Lung microvascular endothelial cell (primary cell): Measurements from ENCODE around the gene TNFAIP8. TPM values are rescaled to one million over a fixed set of nuclear protein-coding genes. Genes with fewer than 3 reads are reported as not detected.
"Not testable (repeated sequence)": the region's sequence is repeated elsewhere in the genome, so short reads cannot be mapped to it uniquely, and the experiment has no call there.

Experiments used
- DNase-seq, 2 donors: peaks; one replicate each; pipeline versions ENCODE4 v3.0.0 to v3.0.0-alpha.2; 2010; ENCODE audit warnings: low read depth in 2 of 2
- total RNA-seq: library from RNA; depleted of rRNA; stranded (reverse); fragments of >200 nt; gene quantifications from 2 replicates; pipeline ENCODE4 v1.2.1, GENCODE V29; 2014

Gene TNFAIP8
- total RNA-seq, 1 donor from 2014 or later: 5.4 TPM

DNA sequence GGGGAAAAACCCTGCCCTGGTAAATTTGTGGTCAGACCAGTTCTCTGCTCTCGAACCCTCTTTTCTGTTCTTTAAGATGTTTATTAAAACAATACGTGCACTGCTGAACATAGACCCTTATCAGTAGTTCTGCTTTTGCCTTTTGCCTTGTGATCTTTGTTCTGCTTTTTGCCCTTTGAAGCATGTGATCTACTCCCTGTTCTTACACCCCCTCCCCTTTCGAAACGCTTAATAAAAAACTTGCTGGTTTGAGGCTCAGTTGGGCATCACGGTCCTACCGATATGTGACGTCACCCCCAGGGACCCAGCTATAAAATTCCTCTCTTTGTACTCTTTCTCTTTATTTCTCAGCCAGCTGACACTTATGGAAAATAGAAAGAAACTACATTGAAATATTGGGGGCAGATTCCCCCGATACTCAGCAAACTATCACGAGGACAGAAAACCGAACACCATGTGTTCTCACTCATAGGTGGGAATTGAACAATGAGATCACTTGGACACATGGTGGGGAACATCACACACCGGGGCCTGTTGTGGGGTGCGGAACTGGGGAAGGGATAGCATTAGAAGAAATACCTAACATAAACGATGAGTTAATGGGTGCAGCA lies 58.4 kb downstream of the TNFAIP8 start:
- not testable (repeated sequence) for DNase-seq

DNA sequence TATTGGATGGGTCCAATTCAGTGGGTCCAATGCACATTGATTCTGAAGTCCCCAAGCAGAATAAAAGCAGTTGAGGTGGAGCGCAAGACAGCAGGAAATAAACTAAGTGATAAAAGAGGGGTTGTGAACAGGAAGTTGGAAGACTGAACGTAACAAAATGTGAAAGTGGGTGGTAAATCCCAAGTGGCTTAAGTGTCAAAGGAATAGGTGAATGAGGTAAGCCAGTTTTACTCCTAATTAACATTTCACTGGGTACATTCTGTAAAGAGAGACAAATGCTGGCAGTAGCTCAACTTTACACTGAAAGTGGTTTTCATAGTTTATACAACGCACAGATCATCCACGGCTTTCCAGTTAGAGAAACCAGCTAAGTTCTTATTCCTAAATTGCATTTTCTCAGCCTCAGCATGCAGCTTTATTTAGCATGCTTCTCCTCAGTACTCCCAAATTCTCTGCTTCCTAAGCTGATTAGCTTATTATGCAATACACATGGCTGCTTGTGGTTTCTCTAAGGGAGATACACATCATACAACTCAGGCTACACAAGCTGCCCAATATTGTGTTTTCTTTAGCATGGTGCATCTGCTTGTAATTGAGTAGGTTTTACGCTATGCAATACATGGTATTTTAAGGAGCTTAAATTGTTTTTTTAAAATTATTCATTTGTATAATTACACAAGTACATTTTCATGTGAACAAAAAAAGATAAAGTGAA lies 62.2 kb downstream of the TNFAIP8 start:
- DNase-seq: no peak

DNA sequence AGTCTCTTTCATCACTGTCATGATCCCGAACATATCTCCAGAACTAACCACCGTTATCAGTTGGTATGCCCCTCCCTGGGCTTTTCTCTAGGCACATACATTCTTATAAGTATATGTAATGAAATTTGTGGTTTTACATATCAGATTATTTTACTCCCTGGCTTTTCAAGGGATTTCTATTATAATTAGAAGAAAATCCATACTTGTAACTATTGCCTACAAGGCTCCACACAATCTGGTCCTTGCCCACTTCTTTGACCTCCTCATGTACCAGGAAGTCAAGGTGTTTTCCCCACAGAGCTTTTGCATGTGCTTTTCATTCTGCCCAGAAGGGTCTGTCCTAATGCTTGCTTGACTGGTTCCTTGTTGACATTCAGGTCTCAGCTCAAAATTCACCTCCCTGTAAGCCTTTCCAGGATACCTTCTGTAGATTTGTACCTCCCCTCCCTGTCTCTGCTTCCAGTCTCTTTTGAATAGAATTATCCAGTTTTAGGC lies 62.8 kb downstream of the TNFAIP8 start:
- DNase-seq: no peak

DNA sequence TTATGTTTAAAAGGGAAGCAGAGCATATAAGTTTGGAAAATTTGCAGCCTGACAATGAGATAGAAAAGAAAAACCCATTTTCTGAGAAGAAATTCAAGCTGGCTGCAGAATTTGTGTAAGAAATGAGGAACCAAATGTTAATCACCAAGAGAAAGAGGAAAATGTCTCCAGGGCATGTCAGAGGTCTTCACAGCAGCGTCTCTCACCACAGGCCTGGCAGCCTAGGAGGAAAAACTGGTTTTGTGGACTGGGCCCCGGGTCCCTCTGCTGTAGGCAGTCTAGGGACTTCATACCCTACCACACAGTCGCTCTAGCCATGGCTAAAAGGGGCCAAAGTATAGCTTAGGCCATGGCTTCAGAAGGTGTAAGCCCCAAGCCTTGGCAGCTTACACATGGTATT lies 64.3 kb downstream of the TNFAIP8 start:
- no peak for DNase-seq

DNA sequence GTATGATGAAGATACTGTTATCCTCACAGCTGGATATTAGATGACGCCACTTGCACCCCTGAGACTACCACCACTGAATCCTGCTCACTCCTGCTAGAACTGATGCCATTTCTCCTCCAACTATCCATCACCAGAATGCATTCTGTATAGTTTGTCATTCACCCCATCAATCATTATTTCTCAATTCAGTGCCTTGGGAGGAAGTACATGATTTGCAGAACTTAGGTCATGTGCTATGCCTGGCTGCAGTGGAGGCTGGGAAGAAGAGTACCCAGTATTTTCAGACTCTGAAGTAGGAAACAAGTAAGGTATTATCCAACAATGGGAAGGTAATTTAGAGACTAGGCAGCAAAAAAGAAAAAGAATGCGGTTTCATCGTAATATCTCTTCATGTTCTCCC lies 70.2 kb downstream of the TNFAIP8 start:
- no peak for DNase-seq

DNA sequence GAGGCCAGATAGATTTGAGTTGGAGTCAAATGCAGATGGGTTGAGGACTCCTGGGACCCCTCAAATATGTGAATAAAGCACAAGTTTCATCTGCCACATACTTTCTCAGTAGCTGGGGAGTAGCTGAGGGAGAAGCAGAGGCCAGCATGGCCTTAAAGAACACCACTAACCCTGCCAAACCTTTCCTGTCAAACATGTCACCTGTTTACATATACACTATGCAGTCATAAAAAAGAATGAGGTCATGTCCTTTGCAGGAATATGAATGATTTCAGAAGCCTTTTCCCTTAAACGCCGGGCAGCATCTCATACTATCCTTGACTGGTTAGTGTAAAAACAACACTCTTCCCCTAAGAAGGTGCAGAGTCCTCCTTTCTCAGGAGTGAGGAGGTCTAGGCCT lies 71.2 kb downstream of the TNFAIP8 start:
- DNase-seq: no peak

DNA sequence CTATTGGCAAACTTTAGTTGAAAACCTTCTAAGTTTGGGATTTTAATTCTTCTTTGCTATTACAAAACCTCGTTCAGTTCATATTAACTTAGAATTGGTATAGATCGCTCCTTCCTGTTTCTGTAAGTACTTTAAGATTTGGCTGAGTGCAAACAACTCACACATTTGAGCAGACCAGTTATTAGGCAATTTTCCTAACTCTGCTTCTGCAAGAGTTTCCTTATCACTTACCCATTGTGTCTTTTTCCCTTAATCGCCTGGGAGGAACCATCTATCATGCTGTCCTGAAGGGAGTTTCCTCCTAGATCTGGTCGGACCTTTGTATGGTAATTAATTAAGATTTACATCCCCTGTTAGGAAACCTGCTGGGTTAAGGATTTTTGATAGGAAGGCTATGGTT lies 71.8 kb downstream of the TNFAIP8 start:
- not testable (repeated sequence) for DNase-seq

DNA sequence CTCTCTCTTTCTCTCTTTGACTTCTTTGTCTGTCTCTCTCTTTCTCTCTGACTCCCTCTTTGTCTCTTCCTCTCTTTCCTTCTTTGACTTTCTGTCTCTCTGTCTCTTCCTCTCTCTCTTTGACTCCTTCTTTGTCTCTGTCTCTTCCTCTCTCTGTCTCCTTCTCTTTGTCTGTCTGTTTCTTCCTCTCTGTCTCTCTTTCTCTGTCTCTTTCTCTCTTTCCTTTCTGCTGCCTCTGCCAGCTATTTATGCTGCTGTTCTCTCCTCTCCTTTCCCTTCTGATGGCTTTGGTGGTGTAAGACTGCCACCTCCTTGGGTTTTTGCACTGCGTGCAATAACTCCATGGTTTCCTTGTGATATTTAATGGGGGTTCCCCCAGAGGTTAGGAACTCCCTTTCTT lies 72.3 kb downstream of the TNFAIP8 start:
- not testable (repeated sequence) for DNase-seq

DNA sequence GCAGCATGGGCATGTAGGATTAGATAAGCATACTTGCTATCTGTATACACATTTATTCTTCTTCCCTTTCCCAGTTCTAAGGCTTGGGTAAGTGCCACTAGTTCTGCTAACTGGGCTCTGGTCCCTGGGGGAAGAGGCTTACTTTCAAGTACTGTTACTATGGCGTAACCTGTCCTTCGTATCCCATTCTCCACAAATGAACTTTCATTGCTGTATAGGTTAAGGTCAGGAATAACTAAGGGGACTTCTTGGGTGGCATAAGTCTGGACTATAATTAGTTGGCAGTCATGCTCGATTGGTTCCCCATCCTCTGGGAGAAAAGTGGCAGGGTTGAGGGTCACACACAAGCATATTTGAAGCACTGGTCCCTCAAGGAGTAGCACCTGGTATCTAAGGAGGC lies 72.8 kb downstream of the TNFAIP8 start:
- DNase-seq: not testable (repeated sequence)

DNA sequence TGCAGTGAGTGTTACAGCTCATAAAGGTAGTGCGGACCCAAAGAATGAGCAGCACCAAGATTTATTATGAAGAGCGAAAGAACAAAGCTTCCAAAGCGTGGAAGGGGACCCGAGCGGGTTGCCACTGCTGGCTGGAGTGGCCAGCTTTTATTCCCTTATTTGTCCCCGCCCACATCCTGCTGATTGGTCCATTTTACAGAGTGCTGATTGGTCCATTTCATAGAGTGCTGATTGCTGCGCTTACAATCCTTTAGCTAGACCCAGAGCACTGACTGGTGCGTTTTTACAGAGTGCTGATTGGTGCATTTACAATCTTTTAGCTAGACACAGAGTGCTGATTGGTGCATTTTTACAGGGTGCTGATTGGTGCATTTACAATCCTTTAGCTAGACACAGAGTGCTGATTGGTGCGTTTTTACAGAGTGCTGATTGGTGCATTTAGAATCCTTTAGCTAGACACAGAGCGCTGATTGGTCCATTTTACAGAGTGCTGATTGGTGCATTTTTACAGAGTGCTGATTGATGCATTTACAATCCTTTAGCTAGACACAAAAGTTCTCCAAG lies 76.9 kb downstream of the TNFAIP8 start:
- not testable (repeated sequence) for DNase-seq

DNA sequence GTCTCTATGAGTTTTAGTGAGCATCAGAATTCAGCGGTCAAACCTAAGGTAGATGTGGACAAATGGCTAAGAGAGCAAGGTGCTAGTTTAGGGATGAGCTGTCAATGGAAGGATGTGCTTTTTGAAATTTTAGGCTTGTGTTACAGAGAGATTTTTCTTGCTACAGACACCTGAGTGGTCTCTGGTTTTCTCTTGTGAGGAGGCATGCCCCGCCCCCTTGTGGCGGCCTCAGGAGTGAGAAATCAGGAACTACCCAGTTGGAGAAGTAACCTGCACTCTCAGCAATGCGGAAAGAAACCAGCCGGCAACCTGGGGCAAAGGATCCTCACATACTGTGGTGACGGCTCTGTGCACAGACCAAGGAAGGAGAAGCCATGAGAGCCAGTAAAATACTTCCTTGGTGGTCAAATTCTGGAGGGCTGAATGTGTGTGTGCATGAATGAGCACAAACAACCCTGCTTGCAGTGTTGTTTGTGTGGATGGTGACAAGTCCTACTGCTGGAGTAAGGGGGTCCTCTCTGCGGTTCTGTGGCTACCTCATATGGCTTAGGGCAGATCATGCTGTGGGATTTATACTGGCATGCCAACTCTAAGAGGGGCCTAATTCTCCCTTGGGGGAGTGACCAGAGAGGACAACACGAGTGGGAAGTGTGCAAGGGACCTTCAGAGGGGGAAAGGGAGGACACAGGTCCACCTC lies 79.8 kb downstream of the TNFAIP8 start:
- peak; percentile 58 to 66 for DNase-seq

DNA sequence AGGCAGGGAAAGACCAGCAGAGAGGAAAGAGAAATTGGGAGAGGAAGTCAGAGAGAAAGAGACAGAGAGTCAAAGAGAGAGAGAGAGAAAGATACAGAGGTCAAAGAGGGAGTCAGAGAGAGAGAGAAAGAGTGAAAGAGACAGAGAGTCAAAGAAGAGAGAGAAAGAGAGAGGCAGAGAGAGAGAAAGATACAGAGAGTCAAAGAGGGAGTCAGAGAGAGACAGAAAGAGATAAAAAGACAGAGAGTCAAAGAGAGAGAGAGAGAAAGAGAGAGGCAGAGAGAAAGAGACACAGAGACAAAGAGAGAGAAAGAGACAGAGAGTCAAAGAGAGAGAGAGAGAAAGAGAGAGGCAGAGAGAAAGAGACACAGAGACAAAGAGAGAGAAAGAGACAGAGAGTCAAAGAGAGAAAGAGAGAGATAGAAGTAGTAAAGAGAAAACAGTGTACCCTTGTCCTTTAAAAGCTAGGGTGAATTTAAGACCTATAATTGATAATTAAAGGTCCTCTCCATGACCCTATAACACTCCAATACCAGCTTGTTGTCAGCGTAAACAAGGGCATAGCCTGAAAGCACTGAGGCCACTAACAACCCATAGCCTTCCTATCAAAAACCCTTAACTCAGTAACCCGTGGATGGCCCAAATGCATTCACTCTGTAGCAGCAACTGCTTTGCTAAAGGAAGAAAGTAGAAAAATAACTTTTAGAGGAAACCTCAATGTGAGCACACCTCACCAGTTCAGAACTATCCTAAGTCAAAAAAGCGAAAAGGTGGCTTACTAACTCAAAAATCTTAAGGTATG lies 82.2 kb downstream of the TNFAIP8 start:
- DNase-seq: not testable (repeated sequence)

DNA sequence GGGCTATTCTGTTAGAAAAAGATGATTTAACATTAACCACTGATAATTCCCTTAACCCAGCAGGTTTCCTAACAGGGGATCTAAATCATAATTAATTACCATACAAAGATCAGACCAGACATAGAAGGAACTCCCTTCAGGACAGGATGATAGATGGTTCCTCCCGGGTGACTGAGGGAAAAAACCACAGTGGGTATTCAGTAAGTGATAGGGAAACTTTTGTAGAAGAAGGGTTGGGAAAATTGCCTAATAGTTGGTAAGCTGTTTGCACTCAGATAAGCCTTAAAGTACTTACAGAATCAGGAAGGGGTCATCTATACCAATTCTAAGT lies 82.7 kb downstream of the TNFAIP8 start:
- DNase-seq: not testable (repeated sequence)

DNA sequence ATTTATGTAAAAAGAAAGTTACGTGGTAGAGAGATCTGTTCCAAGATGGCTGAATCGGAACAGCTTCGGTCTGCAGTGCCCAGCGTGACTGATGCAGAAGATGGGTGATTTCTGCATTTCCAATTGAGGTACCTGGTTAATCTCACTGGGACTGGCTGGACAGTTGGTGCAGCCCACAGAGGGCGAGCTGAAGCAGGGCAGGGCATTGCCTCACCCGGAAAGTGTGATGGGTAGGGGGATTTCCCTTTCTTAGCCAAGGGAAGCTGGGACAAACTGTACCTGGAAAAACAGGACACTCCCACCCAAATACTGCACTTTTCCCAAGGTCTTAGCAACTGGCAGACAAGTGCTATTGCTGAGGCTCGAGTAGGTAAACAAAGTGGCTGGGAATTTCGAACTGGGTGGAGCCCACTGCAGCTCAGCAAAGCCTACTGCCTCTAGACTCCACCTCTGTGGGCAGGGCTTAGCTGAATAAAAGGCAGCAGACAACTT lies 83.4 kb downstream of the TNFAIP8 start:
- DNase-seq: no peak

DNA sequence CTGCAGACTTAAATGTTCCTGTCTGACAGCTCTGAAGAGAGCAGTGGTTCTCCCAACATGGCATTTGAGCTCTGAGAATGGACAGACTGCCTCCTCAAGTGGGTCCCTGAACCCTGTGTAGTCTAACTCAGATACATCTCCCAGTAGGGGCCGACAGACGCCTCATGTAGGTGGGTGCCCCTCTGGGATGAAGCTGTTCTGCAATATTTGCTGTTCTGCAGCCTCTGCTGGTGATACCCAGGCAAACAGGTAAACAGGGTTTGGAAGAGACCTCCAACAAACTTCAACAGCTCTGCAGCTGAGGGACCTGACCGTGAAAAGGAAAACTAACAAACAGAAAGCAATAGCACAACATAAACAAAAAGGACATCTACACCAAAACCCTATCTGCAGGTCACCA lies 83.8 kb downstream of the TNFAIP8 start:
- not testable (repeated sequence) for DNase-seq

DNA sequence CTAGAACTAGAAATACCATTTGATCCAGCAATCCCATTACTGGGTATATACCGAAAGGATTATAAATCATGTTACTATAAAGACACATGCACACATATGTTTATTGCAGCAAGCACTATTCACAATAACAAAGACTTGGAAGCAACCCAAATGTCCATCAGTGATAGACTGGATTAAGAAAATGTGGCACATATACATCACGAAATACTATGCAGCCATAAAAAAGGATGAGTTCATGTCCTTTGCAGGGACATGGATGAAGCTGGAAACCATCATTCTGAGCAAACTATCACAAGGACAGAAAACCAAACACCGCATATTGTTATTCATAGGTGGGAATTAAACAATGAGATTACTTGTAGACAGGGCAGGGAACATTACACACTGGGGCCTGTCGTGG lies 88.8 kb downstream of the TNFAIP8 start:
- not testable (repeated sequence) for DNase-seq

DNA sequence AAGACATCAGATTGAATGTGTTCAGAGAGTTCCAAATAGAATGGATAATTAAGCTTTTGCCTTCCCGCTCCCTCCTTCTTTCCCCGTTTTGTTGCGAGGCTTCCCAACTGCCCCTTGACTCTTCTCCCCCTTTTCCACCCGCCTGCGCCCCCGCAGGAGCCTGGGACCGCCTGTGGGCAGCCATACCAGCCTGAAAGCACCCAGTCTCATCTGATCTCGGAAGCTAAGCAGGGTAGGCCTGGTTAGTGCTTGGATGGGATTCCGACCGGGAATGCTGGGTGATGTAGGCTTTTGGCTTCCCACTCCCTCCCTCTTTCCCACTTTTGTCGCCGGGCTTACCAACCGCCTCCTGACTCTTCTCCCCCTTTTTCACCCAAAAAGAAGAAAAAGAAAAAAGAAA lies 89.7 kb downstream of the TNFAIP8 start:
- DNase-seq: no peak
